HG03196 (cell line): Measurements from ENCODE around the gene PHC2.
"Not testable (repeated sequence)": the region's sequence is repeated elsewhere in the genome, so short reads cannot be mapped to it uniquely, and the experiment has no call there.

ENCODE experiments used
- ATAC-seq: cut with Tn5 transposase; IDR thresholded peaks from one replicate; pipeline ENCODE4 v1.9.1; 2021; ENCODE audit not compliant: unreplicated experiment

Gene PHC2

GRCh38 chr1:33297911-33298622 lies 132.8 kb downstream of the PHC2 start:
- ATAC-seq: no peak

GRCh38 chr1:33296824-33297223 lies 134.1 kb downstream of the PHC2 start:
- ATAC-seq: no peak

- no peak for ATAC-seq
Measured at GRCh38 chr1:33296082-33296458, 134.8 kb downstream of the PHC2 start.

GRCh38 chr1:33295450-33296081 lies 135.3 kb downstream of the PHC2 start:
- peak; percentile 65 for ATAC-seq

- no peak for ATAC-seq
Measured at GRCh38 chr1:33295023-33295422, 135.9 kb downstream of the PHC2 start.

GRCh38 chr1:33294071-33295010 lies 136.6 kb downstream of the PHC2 start:
- ATAC-seq: no peak

GRCh38 chr1:33292726-33293340 lies 138.1 kb downstream of the PHC2 start:
- ATAC-seq: no peak

GRCh38 chr1:33290615-33291014 lies 140.3 kb downstream of the PHC2 start:
- not testable (repeated sequence) for ATAC-seq

GRCh38 chr1:33289858-33290154 lies 141.1 kb downstream of the PHC2 start:
- ATAC-seq: no peak

- ATAC-seq: no peak
Measured at GRCh38 chr1:33288976-33289857, 141.7 kb downstream of the PHC2 start.

- ATAC-seq: no peak
Measured at GRCh38 chr1:33287317-33287716, 143.6 kb downstream of the PHC2 start.

- ATAC-seq: no peak
Measured at GRCh38 chr1:33286451-33287185, 144.3 kb downstream of the PHC2 start.

- no peak for ATAC-seq
Measured at GRCh38 chr1:33284049-33284448, 146.8 kb downstream of the PHC2 start.

- ATAC-seq: no peak
Measured at GRCh38 chr1:33282791-33283190, 148.1 kb downstream of the PHC2 start.

- ATAC-seq: no peak
Measured at GRCh38 chr1:33281554-33282303, 149.2 kb downstream of the PHC2 start.

GRCh38 chr1:33280091-33280661 lies 150.7 kb downstream of the PHC2 start:
- no peak for ATAC-seq

GRCh38 chr1:33277488-33278084 lies 153.3 kb downstream of the PHC2 start:
- no peak for ATAC-seq

GRCh38 chr1:33276573-33277298 lies 154.2 kb downstream of the PHC2 start:
- ATAC-seq: no peak
